Activated naive CD4-positive, alpha-beta T cell treated with anti-CD3 and anti-CD28 coated beads, Interleukin-2, amount 10 ng/mL, durations not matched to agents 5 hours and 36 hours (primary cell): ENCODE results near the gene ABHD16A. TPM values are rescaled to one million over a fixed set of nuclear protein-coding genes. Genes with fewer than 3 reads are reported as not detected.

Experiments used
- total RNA-seq, 2 experiments: library from RNA; stranded (reverse); gene quantifications; one replicate each; pipeline ENCODE4 v1.2.3, GENCODE V29; 2021

The ABHD16A gene
- total RNA-seq = 10 to 100 TPM; 50.4 to 54.9 TPM

DNA sequence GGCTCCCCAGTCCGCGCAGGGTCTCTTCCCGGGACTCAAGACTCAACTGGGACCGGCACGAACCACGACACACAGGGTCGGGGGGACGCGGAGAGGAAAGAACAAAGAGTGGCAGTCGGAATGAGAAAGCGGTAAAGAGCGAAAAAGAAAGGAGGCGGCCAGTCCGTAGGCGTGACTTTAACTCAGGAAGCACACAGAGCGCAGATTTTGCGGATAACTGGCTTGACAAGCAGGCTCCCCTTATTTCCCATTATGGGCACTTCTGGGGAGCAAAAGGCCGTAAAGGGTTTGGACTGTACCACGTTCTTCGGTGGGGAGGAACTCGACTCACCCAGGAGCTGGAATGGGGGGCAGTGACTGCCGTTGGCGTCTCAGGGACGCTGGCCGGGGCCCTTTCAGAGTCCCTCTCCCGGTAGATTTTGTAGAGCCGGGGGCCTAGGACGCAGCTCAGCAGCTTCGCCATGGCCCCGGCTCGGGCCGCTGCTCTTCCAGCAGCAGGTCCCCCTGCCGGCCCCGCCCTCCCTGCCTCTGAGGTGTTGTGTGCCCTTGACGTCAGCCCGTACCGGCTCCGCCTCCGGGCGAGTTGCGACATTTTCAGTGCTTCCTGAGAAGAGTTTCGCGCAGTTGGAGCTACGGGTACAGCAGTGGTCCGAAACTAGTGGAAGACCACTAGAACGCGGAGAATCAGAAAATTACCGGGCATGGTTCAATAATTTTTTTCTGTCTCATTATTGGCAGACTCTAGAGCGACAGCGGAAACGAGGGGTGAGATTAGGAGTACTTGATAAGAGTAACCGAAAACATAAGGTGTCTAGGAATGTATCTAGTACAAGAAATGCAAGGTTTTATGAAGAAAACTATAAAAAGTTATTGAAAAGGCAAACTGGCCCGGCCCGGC lies at the start of gene ABHD16A:
Gene ABHD16A (minus strand): TSS at position 506 of the 898 bp plus-strand sequence. CDS start 43 bp downstream, at position 463.

DNA sequence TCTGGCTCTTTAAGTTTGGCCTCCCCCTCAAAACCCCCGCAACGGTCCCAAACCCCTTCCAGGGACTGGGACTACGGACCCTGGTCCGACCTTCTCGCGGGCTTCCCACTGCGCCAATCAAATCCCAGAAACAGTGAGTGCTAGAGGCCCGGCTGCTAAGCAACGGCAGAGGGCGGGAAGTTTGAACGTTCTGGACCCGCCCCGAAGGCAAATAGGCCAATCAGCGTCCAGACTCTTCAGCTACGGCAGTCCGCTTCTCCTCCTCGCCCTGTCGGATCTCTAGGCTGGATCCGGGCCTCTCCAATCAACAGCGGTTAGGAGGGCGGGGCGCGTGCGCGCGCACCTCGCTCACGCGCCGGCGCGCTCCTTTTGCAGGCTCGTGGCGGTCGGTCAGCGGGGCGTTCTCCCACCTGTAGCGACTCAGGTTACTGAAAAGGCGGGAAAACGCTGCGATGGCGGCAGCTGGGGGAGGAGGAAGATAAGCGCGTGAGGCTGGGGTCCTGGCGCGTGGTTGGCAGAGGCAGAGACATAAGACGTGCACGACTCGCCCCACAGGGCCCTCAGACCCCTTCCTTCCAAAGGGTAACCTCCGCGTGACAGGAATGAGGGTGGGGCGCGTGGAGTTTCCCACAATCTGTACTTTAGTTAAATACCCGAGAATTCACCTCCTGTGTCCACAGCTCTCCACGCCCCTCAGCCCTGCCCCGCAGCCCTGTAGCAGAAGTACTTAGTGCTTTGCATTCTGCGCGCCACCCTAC lies 36.7 kb upstream of the ABHD16A start, which contains the start of gene MSH5:
Gene MSH5 (plus strand): TSS at position 367 of the 758 bp plus-strand sequence. CDS start 462 bp downstream, outside the sequence.

DNA sequence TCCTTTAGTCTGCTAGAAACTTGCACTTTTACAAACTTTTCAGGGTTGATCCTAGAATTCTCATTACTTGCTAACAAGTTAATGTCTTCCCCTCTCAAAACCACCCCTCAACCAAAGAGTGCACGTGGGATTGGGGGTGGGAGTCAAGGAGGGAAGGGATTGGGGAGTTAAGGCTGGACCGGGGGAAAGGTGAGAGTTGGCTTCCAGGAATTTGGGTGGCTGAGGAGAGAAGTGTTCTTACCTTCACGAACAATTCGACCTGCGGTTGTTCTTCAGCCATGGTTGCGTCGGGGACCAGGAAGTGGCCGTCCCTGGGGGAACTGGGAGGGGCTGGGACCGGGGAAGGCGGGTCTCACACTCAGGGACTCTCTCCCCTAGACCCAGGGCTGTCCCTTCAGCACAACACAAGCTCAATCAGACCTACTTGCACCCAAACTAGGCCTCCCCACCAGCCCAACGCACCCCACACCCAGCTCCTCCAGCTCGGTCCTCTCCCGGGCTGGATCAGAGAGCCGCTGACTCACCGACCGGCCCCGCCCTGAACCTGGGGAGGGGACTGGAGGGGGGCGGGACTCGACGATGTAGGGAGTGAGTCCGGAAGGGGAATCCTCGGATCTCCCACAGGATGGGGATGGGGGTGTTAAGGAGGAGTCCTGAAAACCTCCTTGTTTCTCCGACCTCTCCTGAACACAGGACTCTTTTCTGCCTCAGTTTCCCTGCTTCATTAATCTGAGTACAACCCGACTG lies 33.1 kb upstream of the ABHD16A start, which contains the start of gene CLIC1:
Gene CLIC1 (minus strand): TSS at position 510 of the 747 bp plus-strand sequence. CDS start 230 bp downstream, at position 280.

DNA sequence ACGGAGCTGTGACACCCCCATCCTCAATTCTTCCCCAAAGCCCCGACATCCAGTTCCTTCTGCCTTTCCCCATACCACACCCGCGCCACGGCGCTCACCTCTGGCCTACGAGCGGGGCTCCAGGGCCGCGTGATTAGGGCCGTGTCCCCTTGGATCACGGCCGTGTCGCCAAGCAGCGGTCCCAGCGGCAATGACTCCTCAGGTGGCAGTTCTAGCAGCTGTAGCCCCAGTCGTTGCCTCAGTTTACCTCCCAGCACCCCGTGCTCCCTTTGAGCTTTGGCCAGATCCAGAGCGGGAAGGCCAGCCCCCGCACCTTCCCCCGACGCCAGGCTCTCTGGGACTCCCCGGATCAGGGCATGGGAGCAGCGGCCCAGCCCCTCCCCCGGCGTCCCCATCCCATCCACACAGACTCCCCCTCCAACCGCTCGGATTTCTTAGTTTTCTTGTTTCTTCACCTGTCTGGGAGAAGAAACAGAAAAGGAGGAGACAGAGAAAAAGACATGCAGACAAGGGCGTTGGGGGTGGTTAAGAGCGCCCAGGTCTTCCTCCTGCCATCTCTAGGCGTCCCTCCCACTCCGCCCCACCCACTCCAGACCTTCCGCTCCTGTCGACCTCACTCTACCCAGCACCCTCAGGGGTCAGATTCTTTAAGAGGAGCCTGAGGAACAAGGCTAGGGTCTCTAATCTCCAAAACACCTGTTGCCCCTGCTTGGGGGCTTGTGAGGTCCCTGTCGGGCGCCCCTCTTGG lies 25.8 kb upstream of the ABHD16A start, which contains the start of gene DDAH2:
Gene DDAH2 (minus strand): TSS at position 533 of the 748 bp plus-strand sequence. CDS start 138 bp downstream, at position 395.

DNA sequence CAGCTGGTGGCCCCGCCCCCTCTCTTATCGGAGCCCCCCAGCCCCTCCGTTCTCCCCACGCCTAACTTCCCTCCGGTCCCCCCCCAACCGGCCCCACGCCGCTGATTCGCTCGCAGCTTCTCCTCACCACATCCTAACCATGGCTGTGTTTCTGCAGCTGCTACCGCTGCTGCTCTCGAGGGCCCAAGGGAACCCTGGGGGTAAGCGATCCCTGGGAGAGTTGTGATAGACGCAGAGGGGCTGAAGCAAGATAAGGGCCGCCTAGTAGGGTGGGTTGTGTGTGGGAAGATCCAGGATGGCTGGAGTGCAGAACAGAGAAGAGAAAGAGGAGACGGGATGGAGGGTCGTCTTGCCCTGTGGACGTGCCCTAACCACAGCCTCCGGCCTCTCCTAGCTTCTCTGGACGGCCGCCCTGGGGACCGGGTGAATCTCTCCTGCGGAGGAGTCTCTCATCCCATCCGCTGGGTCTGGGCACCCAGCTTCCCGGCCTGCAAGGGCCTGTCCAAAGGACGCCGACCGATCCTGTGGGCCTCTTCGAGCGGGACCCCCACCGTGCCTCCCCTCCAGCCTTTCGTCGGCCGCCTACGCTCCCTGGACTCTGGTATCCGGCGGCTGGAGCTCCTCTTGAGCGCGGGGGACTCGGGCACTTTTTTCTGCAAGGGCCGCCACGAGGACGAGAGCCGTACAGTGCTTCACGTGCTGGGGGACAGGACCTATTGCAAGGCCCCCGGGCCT lies 20.3 kb upstream of the ABHD16A start, which contains the start of gene MPIG6B:
Gene MPIG6B (plus strand): TSS at position 129 of the 735 bp plus-strand sequence. CDS start 11 bp downstream, at position 140.

DNA sequence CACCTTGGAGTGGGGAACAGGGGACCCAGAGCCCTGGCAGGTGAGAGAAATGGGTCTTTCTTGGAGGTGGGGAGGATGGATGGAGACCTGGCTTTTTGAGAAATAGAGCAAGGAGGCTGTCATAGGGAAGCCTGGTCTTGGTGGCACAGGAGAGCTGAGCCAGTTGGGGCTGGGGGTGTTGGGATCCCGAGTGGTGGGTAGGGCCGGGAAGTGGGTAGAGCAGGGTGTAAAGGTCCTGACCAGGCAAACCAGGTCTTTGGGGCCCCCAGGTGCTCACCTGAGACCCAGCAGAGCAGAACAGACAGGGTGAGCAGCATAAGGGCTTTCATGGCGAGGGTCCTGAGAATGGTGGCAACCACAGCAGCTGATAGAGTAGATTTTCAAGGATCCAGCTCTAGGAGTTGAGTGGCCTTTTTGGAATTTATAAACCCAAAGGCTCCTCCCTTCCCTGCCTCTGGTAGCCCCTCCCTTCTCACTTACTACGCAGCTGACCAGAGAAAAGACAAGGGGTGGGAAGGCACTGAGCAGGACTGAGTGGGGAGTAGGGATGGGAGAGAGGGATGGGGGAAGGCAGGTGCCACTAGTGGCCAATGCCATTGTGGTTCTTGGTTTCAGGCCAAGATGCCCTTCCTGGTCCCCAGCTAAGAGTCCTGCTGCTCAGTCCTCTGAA lies 18.4 kb upstream of the ABHD16A start, which contains the start of gene LY6G6C:
Gene LY6G6C (minus strand): TSS at position 396 of the 670 bp plus-strand sequence. CDS start 67 bp downstream, at position 329.

DNA sequence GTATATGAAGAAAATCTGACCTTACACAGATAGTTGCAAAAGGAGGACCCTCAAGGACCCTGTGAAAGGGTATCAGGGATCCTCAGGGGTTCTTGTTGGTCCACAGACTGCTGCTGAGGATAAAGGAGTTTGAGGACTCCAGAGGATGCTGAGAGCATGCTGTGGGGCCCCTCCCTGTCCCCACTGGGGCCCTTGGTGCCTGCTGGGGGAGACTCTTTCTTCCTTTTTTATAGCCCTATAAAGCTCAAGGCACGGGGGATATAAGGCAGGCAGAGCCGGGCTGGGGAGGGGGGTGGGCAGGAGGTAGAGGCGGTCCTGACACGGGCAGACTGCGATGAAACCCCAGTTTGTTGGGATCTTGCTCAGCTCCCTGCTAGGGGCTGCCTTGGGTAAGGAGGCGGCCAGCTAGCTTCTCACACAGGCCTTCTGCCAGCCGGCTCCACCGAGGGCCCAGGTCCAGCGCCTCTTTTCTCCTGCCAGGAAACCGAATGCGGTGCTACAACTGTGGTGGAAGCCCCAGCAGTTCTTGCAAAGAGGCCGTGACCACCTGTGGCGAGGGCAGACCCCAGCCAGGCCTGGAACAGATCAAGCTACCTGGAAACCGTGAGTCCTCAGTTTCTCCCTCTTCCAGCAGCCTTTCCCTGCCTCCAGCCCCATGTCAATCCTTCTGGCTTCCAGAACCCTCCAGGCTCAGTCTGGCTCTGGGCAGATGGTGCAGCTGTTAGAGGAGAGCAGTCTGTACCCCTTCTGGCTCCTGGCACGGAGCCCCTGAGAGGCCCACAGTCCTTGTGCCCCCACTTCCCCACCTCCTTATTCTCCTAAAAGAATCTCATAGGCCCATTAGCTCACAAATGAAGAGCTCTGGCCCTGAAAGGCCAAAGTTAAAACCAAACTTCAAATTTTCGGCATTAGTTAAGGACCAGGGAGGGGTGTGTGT lies 12.2 kb upstream of the ABHD16A start, which contains the start of gene LY6G6D:
Gene LY6G6D (plus strand): TSS at position 327 of the 937 bp plus-strand sequence. CDS start 8 bp downstream, at position 335.

DNA sequence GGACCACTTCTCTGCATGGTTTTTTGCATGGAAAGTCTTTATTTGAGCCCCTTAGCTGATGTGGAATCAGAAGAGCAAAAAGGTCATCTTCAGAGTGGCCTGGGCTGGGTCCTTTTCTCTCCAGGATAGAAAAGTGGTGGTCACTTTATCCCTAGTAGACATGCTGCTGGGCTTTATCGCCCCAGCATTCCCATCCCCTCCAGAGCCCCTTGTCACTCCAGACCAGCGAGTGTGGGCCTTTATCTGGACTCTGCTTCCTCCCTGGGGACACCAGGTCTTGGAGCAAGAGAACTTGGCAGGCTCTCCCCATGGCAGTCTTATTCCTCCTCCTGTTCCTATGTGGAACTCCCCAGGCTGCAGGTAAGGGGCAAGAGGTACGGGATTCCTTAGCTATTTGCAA lies 3.5 kb upstream of the ABHD16A start, which contains the start of gene LY6G6F:
Gene LY6G6F (plus strand): TSS at position 268 of the 400 bp plus-strand sequence. CDS start 41 bp downstream, at position 309.

DNA sequence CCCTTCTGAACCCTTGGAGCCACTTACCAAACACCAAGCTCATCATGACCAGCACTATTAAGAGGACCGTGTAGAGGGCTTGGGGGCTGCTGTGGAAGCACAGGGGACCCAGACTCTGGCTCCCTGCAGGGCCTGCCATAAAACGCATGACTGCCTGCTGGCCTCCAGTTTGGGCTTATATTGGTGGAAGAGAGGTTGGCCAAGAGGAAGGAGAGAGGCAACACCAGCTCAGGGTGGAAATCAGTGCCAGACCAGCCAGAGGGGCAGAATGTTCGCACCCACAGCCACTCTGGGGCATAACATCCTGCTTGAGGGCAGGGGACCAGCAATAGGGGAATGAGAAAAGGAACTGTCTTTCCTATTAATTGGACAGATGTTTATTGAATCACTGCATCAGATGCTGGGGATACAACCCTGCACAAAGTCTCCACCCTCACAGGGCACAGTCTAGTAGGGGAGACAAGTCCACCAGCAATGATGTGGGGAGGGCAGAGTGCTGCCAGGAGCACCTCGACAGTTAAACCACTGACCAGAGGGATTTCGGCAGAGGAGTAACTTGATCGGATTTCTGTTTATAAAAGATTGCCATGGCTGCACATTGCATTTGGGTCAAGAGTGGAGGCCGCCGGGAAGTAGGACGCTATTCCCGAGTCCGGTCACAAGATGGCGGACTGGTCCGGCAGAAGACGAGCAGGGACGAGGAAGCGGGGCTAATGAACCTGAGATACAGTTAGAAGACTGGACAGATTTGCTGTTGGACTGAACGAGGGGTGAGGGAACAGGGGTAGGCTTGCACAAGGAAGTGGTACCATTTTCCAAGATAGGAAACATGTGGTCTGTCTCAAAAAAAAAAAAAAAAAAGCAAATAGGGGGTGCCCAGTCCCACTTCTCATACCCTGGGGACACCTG lies 22.6 kb downstream of the ABHD16A start, which contains the start of gene LY6G5C:
Gene LY6G5C (minus strand): TSS at position 842 of the 909 bp plus-strand sequence. CDS start 694 bp downstream, at position 148.

DNA sequence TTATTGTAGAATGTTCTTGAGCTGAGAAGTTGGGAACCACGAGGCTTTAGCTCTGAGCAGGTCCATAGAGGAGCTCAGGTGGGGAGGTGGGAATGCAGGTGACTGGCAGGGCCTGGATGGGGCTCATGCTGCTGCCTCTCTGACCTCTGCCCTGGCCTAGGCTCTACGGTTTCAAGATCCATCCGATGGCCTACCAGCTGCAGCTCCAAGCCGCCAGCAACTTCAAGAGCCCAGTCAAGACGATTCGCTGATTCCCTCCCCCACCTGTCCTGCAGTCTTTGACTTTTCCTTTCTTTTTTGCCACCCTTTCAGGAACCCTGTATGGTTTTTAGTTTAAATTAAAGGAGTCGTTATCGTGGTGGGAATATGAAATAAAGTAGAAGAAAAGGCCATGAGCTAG lies 33.4 kb downstream of the ABHD16A start, which contains the start of gene LY6G5B:
Gene LY6G5B (plus strand): TSS at position 301 of the 400 bp plus-strand sequence. CDS start 975 bp downstream, outside the sequence.

DNA sequence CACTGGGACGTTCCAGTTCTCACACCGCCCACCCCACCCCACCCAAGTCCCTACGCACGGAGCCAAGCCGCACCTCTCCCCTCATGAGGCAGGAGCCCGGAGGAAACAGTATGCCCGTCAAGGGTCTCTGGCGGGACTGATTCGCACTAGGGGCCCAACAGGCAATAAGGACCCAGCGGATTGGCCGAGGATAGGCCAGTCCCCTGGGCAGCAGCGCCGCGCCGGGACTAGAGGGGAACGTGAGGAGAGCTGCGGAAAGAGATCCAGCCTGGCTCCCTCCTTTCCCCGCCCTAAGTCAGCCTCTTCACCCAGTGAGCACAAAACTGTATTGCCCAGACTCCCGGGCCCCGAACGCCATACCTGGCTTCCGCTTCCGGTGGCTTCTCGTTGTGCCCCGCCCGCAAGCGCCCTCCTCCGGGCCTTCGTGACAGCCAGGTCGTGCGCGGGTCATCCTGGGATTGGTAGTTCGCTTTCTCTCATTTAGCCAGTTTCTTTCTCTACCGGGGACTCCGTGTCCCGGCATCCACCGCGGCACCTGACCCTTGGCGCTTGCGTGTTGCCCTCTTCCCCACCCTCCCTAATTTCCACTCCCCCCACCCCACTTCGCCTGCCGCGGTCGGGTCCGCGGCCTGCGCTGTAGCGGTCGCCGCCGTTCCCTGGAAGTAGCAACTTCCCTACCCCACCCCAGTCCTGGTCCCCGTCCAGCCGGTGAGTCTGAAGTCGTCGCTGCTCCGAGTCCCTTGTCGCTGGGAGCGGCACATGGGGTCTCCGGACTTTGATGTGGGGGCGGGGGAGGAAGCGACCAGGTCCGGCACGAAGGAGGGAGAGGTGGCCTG lies 37.4 kb downstream of the ABHD16A start, which contains the start of gene CSNK2B:
Gene CSNK2B (plus strand): TSS at position 580 of the 836 bp plus-strand sequence. CDS start 752 bp downstream, outside the sequence.

DNA sequence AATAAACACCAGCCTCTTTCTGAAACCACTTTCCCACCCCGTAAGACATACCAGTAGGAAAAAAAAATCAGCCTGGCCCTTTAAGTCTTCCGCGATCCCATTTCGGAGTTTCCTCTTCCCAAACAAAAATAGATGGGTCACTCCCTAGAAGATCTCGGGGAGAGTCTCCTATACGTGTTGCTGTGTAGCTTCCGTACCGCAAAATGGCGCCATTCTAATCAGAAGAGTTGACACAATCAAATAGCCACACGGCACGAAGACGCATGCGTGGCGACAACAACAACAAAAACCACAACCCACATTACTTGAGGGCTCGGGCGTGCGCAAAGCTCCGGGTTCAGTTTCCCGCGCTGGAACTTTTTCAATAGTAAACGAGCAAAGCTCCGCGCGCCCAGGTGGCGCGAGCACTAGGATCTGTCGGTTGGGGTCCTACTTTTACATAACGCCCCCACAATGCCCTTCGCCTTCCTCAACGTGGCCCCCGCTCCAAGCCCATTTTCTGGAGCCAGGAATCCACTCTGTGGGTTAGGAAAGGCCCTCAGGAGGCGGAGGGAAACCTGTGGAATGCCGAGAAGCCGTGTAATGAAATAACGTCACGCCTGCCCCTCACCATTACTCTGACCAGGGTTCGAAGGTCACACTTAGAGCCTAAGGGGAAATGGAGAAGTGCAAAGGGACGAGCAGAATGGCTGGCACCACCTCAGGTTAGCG lies 38.2 kb downstream of the ABHD16A start, which contains the start of gene GPANK1:
Gene GPANK1 (minus strand): TSS at position 208 of the 711 bp plus-strand sequence. CDS start 519 bp downstream, outside the sequence.

DNA sequence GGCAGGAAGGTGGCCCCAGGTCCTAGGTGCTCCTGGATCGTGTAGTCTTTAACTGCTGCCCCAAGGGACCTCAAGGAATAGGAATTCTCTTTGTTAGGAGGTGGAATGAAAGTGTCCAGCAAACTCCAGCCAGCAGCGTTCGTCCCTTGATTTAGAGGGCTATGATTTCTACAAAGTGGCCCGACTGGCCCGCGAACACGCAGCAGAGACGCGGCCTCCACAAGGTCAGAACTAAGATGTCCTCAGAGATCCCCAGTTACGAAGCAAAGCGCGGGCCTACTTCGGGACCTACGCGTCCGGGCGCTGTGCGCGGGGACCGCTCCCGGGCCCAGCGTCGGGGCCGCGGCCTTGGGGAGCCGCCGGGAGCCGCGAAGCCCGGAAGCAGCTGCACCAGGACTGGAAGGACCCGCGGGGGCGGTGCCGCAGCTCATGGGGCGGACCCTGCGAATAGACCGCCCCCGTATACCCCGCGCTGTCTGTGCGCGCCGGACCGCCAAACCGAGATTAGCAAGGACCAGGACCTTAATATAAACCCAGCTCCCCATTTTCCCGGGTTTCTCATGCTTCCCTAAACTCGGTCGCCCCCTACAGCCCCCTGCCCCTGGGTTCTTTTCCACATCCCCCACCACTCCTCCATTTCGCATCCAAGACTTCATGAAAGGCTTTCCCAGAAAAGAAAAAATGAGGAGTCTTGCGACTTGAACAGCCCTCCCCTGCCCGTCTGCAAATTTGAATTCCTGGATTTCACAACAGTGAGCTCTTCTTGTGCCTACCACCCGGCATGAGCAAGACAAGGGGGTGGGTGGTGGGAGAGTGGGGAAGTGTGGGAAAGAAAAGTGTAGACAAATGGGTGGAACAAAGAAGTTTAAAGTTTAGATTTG lies 42.5 kb downstream of the ABHD16A start, which contains the start of gene C6orf47:
Gene C6orf47 (minus strand): TSS at position 398 of the 881 bp plus-strand sequence. CDS start 831 bp downstream, outside the sequence.

